ENCODE data around the gene FAM209A.
"Not testable (repeated sequence)": the region's sequence is repeated elsewhere in the genome, so short reads cannot be mapped to it uniquely, and the experiment has no call there.

The FAM209A gene

GRCh38 chr20:56551571-56551970 is 27.0 kb downstream of the FAM209A start:
- H3K9ac ChIP-seq (ENCODE audit: low read depth, low read length), result no peak overlapping the region
- H3K4me3 ChIP-seq (ENCODE audit: low read depth, low read length), result no peak overlapping the region
- no peaks in the 10 kb centered on the region for H3K27me3 ChIP-seq (ENCODE audit: control insufficient read depth, insufficient read depth, low read length)
- H3K4me1 ChIP-seq (ENCODE audit: control insufficient read depth, insufficient read depth, low read length), result no peaks in the 10 kb centered on the region
- no peaks in the 10 kb centered on the region for H3K9me3 ChIP-seq (ENCODE audit: control insufficient read depth, insufficient read depth, low read length)
- H3K36me3 ChIP-seq (ENCODE audit: control insufficient read depth, insufficient read depth, low read length), result no peaks in the 10 kb centered on the region

GRCh38 chr20:56552911-56553629 is 28.5 kb downstream of the FAM209A start:
- Histone ChIP-seq H3K4me1 (ENCODE audit: control insufficient read depth, insufficient read depth, low read length) (no peaks in the 10 kb centered on the region), H3K9me3 (ENCODE audit: control insufficient read depth, insufficient read depth, low read length) (no peaks in the 10 kb centered on the region), H3K9ac (ENCODE audit: low read depth, low read length) (no peak overlapping the region), H3K36me3 (ENCODE audit: control insufficient read depth, insufficient read depth, low read length) (no peaks in the 10 kb centered on the region), H3K4me3 (ENCODE audit: low read depth, low read length) (no peak overlapping the region), H3K27me3 (ENCODE audit: control insufficient read depth, insufficient read depth, low read length) (no peaks in the 10 kb centered on the region)

- no peak overlapping the region for H3K4me3 ChIP-seq (ENCODE audit: low read depth, low read length)
- no peak overlapping the region for H3K9ac ChIP-seq (ENCODE audit: low read depth, low read length)
- no peaks in the 10 kb centered on the region for H3K27me3 ChIP-seq (ENCODE audit: control insufficient read depth, insufficient read depth, low read length)
- no peaks in the 10 kb centered on the region for H3K4me1 ChIP-seq (ENCODE audit: control insufficient read depth, insufficient read depth, low read length)
- no peaks in the 10 kb centered on the region for H3K9me3 ChIP-seq (ENCODE audit: control insufficient read depth, insufficient read depth, low read length)
- no peaks in the 10 kb centered on the region for H3K36me3 ChIP-seq (ENCODE audit: control insufficient read depth, insufficient read depth, low read length)
Measured at GRCh38 chr20:56554869-56555268, 30.3 kb downstream of the FAM209A start.

GRCh38 chr20:56558968-56559367 is 34.4 kb downstream of the FAM209A start:
- no peak overlapping the region for H3K9ac ChIP-seq (ENCODE audit: low read depth, low read length)
- H3K27me3 ChIP-seq (ENCODE audit: control insufficient read depth, insufficient read depth, low read length), result no peaks in the 10 kb centered on the region
- H3K36me3 ChIP-seq (ENCODE audit: control insufficient read depth, insufficient read depth, low read length), result no peaks in the 10 kb centered on the region
- H3K4me3 ChIP-seq (ENCODE audit: low read depth, low read length), result no peak overlapping the region
- H3K9me3 ChIP-seq (ENCODE audit: control insufficient read depth, insufficient read depth, low read length), result no peaks in the 10 kb centered on the region
- no peaks in the 10 kb centered on the region for H3K4me1 ChIP-seq (ENCODE audit: control insufficient read depth, insufficient read depth, low read length)

GRCh38 chr20:56564526-56564925 is 40.0 kb downstream of the FAM209A start:
- not testable (repeated sequence) for H3K4me3 ChIP-seq (ENCODE audit: low read depth, low read length); H3K9ac ChIP-seq (ENCODE audit: low read depth, low read length); H3K9me3 ChIP-seq (ENCODE audit: control insufficient read depth, insufficient read depth, low read length); H3K36me3 ChIP-seq (ENCODE audit: control insufficient read depth, insufficient read depth, low read length); H3K4me1 ChIP-seq (ENCODE audit: control insufficient read depth, insufficient read depth, low read length); H3K27me3 ChIP-seq (ENCODE audit: control insufficient read depth, insufficient read depth, low read length)

GRCh38 chr20:56565511-56565910 is 41.0 kb downstream of the FAM209A start:
- Histone ChIP-seq H3K36me3 (ENCODE audit: control insufficient read depth, insufficient read depth, low read length) (no peaks in the 10 kb centered on the region), H3K4me3 (ENCODE audit: low read depth, low read length) (no peak overlapping the region), H3K9ac (ENCODE audit: low read depth, low read length) (no peak overlapping the region), H3K9me3 (ENCODE audit: control insufficient read depth, insufficient read depth, low read length) (no peaks in the 10 kb centered on the region), H3K27me3 (ENCODE audit: control insufficient read depth, insufficient read depth, low read length) (no peaks in the 10 kb centered on the region), H3K4me1 (ENCODE audit: control insufficient read depth, insufficient read depth, low read length) (peaks cover 2% of the 10 kb centered on the region)

GRCh38 chr20:56566621-56567020 is 42.1 kb downstream of the FAM209A start:
- peaks cover 2% of the 10 kb centered on the region for H3K4me1 ChIP-seq (ENCODE audit: control insufficient read depth, insufficient read depth, low read length)
- no peak overlapping the region for H3K4me3 ChIP-seq (ENCODE audit: low read depth, low read length)
- H3K9me3 ChIP-seq (ENCODE audit: control insufficient read depth, insufficient read depth, low read length), result no peaks in the 10 kb centered on the region
- no peaks in the 10 kb centered on the region for H3K27me3 ChIP-seq (ENCODE audit: control insufficient read depth, insufficient read depth, low read length)
- no peak overlapping the region for H3K9ac ChIP-seq (ENCODE audit: low read depth, low read length)
- H3K36me3 ChIP-seq (ENCODE audit: control insufficient read depth, insufficient read depth, low read length), result no peaks in the 10 kb centered on the region

GRCh38 chr20:56570832-56571231 is 46.3 kb downstream of the FAM209A start:
- no peaks in the 10 kb centered on the region for H3K36me3 ChIP-seq (ENCODE audit: control insufficient read depth, insufficient read depth, low read length)
- peaks cover 2% of the 10 kb centered on the region for H3K4me1 ChIP-seq (ENCODE audit: control insufficient read depth, insufficient read depth, low read length)
- no peaks in the 10 kb centered on the region for H3K27me3 ChIP-seq (ENCODE audit: control insufficient read depth, insufficient read depth, low read length)
- H3K9me3 ChIP-seq (ENCODE audit: control insufficient read depth, insufficient read depth, low read length), result no peaks in the 10 kb centered on the region
- no peak overlapping the region for H3K9ac ChIP-seq (ENCODE audit: low read depth, low read length)
- no peak overlapping the region for H3K4me3 ChIP-seq (ENCODE audit: low read depth, low read length)

GRCh38 chr20:56572172-56572571 is 47.6 kb downstream of the FAM209A start:
- Histone ChIP-seq H3K4me1 (ENCODE audit: control insufficient read depth, insufficient read depth, low read length) (no peaks in the 10 kb centered on the region), H3K9me3 (ENCODE audit: control insufficient read depth, insufficient read depth, low read length) (no peaks in the 10 kb centered on the region), H3K9ac (ENCODE audit: low read depth, low read length) (no peak overlapping the region), H3K36me3 (ENCODE audit: control insufficient read depth, insufficient read depth, low read length) (no peaks in the 10 kb centered on the region), H3K27me3 (ENCODE audit: control insufficient read depth, insufficient read depth, low read length) (no peaks in the 10 kb centered on the region), H3K4me3 (ENCODE audit: low read depth, low read length) (no peak overlapping the region)

GRCh38 chr20:56573986-56574385 is 49.4 kb downstream of the FAM209A start:
- Histone ChIP-seq H3K4me3 (ENCODE audit: low read depth, low read length) (no peak overlapping the region), H3K4me1 (ENCODE audit: control insufficient read depth, insufficient read depth, low read length) (no peaks in the 10 kb centered on the region), H3K9ac (ENCODE audit: low read depth, low read length) (no peak overlapping the region), H3K27me3 (ENCODE audit: control insufficient read depth, insufficient read depth, low read length) (no peaks in the 10 kb centered on the region), H3K9me3 (ENCODE audit: control insufficient read depth, insufficient read depth, low read length) (no peaks in the 10 kb centered on the region), H3K36me3 (ENCODE audit: control insufficient read depth, insufficient read depth, low read length) (no peaks in the 10 kb centered on the region)

- Histone ChIP-seq H3K4me3 (ENCODE audit: low read depth, low read length) (no peak overlapping the region), H3K9ac (ENCODE audit: low read depth, low read length) (no peak overlapping the region), H3K27me3 (ENCODE audit: control insufficient read depth, insufficient read depth, low read length) (no peaks in the 10 kb centered on the region)
Measured at GRCh38 chr20:56574531-56575142, 50.1 kb downstream of the FAM209A start.

GRCh38 chr20:56575157-56575556 is 50.6 kb downstream of the FAM209A start:
- Histone ChIP-seq H3K27me3 (ENCODE audit: control insufficient read depth, insufficient read depth, low read length) (no peaks in the 10 kb centered on the region), H3K36me3 (ENCODE audit: control insufficient read depth, insufficient read depth, low read length) (no peaks in the 10 kb centered on the region), H3K4me1 (ENCODE audit: control insufficient read depth, insufficient read depth, low read length) (no peaks in the 10 kb centered on the region), H3K9ac (ENCODE audit: low read depth, low read length) (no peak overlapping the region), H3K9me3 (ENCODE audit: control insufficient read depth, insufficient read depth, low read length) (no peaks in the 10 kb centered on the region), H3K4me3 (ENCODE audit: low read depth, low read length) (no peak overlapping the region)

More at GRCh38 chr20:56574531-56575142, 50.1 kb downstream of the FAM209A start:
- Histone ChIP-seq H3K36me3 (ENCODE audit: control insufficient read depth, insufficient read depth, low read length) (no peaks in the 10 kb centered on the region), H3K4me1 (ENCODE audit: control insufficient read depth, insufficient read depth, low read length) (no peaks in the 10 kb centered on the region), H3K9me3 (ENCODE audit: control insufficient read depth, insufficient read depth, low read length) (no peaks in the 10 kb centered on the region)

Data from iPS-15b (cell line).